ENCODE data around the gene HS2ST1.

HS2ST1 gene

GRCh38 chr1:87113313-87113712, 198.9 kb downstream of the HS2ST1 start:
- no peak for DNase-seq (ENCODE audit: low read depth)

GRCh38 chr1:87115317-87115890, 201.0 kb downstream of the HS2ST1 start:
- DNase-seq (ENCODE audit: low read depth), result no peak

- DNase-seq (ENCODE audit: low read depth), result no peak
Observed at GRCh38 chr1:87115891-87116290, 201.5 kb downstream of the HS2ST1 start.

- no peak for DNase-seq (ENCODE audit: low read depth)
Observed at GRCh38 chr1:87117761-87118368, 203.4 kb downstream of the HS2ST1 start.

GRCh38 chr1:87119541-87120140, 205.2 kb downstream of the HS2ST1 start:
- DNase-seq (ENCODE audit: low read depth), result no peak

GRCh38 chr1:87120779-87121178, 206.3 kb downstream of the HS2ST1 start:
- DNase-seq (ENCODE audit: low read depth), result no peak

GRCh38 chr1:87121711-87122163, 207.3 kb downstream of the HS2ST1 start:
- DNase-seq (ENCODE audit: low read depth), result no peak

- DNase-seq (ENCODE audit: low read depth), result no peak
Observed at GRCh38 chr1:87122243-87122642, 207.8 kb downstream of the HS2ST1 start.

GRCh38 chr1:87123610-87124009, 209.2 kb downstream of the HS2ST1 start:
- DNase-seq (ENCODE audit: low read depth), result no peak

- no peak for DNase-seq (ENCODE audit: low read depth)
Observed at GRCh38 chr1:87126886-87127505, 212.6 kb downstream of the HS2ST1 start.

GRCh38 chr1:87127581-87127980, 213.1 kb downstream of the HS2ST1 start:
- no peak for DNase-seq (ENCODE audit: low read depth)

- no peak for DNase-seq (ENCODE audit: low read depth)
Observed at GRCh38 chr1:87129038-87129437, 214.6 kb downstream of the HS2ST1 start.

- DNase-seq (ENCODE audit: low read depth), result no peak
Observed at GRCh38 chr1:87129606-87130005, 215.2 kb downstream of the HS2ST1 start.

GRCh38 chr1:87130438-87130837, 216.0 kb downstream of the HS2ST1 start:
- no peak for DNase-seq (ENCODE audit: low read depth)

GRCh38 chr1:87131809-87132283, 217.4 kb downstream of the HS2ST1 start:
- peak; percentile 51 for DNase-seq (ENCODE audit: low read depth)

- no peak for DNase-seq (ENCODE audit: low read depth)
Observed at GRCh38 chr1:87132284-87132870, 217.9 kb downstream of the HS2ST1 start.

GRCh38 chr1:87134061-87134460, 219.6 kb downstream of the HS2ST1 start:
- DNase-seq (ENCODE audit: low read depth), result no peak

GRCh38 chr1:87134625-87135328, 220.3 kb downstream of the HS2ST1 start:
- DNase-seq (ENCODE audit: low read depth), result no peak

GRCh38 chr1:87135329-87135712, 220.9 kb downstream of the HS2ST1 start:
- DNase-seq (ENCODE audit: low read depth), result no peak

GRCh38 chr1:87136607-87137341, 222.3 kb downstream of the HS2ST1 start:
- DNase-seq (ENCODE audit: low read depth), result no peak

GRCh38 chr1:87137342-87137739, 222.9 kb downstream of the HS2ST1 start:
- no peak for DNase-seq (ENCODE audit: low read depth)

All from T follicular helper cell (primary cell).